ENCODE measurements around the gene NEDD4. TPM values are rescaled to one million over a fixed set of nuclear protein-coding genes. Genes with fewer than 3 reads are reported as not detected.

Gene NEDD4
- polyA plus RNA-seq, 1 donor from 2014 or later: 1.6 TPM

DNA sequence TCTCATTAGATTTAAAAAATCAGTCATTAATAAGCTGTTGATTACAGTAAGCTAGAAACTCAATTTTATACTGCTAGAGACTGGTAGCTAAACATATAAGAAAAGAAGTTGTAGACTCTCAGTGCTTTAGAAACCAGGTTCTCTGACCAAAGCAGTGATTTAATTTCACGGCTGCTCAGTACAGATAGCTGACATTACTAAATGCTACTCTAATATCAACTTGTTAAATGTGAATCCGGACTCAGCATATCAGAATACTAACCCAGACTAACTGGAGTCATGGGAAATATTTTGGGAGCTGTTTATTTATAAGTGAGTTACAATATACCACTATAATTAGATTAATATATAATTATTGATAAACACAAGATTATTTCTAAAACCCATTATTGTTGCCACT, 80.4 kb downstream of the NEDD4 start:
- Histone ChIP-seq H3K36me3 (ENCODE audit: insufficient read depth, low read length) (no peaks in the 10 kb centered on the region), H3F3A (ENCODE audit: insufficient read depth, low read length, poor library complexity, severe bottlenecking) (no peaks in the 10 kb centered on the region), H4K20me1 (ENCODE audit: insufficient read depth) (no peaks in the 10 kb centered on the region), H3K27me3 (ENCODE audit: insufficient read depth, low read depth, low read length) (no peaks in the 10 kb centered on the region), H3K4me3 (ENCODE audit: low read length) (no peak overlapping the region), H3K9me3 (ENCODE audit: low read length) (no peaks in the 10 kb centered on the region), H3K9me2 (ENCODE audit: insufficient read depth, low read length) (no peaks in the 10 kb centered on the region), H3K4me2 (ENCODE audit: low read length) (no peak overlapping the region), H3K79me2 (replicated peaks; ENCODE audit: insufficient read depth, low read length) (no peaks in the 10 kb centered on the region), H3K9ac (ENCODE audit: low read length) (no peak overlapping the region), H3K27ac (ENCODE audit: low read length) (no peak overlapping the region), H2AFZ (ENCODE audit: low read depth, low read length) (no peak overlapping the region)
- TF ChIP-seq TAF1 (IDR thresholded peaks at IDR 0.05; ENCODE audit: low read depth) (no peak), REST (IDR thresholded peaks at IDR 0.05; ENCODE audit: borderline replicate concordance) (no peak), EZH2 (IDR thresholded peaks at IDR 0.05; ENCODE audit: borderline replicate concordance, insufficient read depth, low read length, poor library complexity, severe bottlenecking) (no peak), MXI1 (conservative IDR thresholded peaks at IDR 0.05; ENCODE audit: poor library complexity, severe bottlenecking) (no peak), POLR2AphosphoS5 (IDR thresholded peaks at IDR 0.05) (no peak), SMC3 (conservative IDR thresholded peaks at IDR 0.05; ENCODE audit: poor library complexity) (no peak), CTCF (IDR thresholded peaks at IDR 0.05; ENCODE audit: poor library complexity, severe bottlenecking) (no peak), EP300 (conservative IDR thresholded peaks at IDR 0.05; ENCODE audit: poor library complexity, severe bottlenecking) (no peak), RAD21 (conservative IDR thresholded peaks at IDR 0.05) (no peak)

DNA sequence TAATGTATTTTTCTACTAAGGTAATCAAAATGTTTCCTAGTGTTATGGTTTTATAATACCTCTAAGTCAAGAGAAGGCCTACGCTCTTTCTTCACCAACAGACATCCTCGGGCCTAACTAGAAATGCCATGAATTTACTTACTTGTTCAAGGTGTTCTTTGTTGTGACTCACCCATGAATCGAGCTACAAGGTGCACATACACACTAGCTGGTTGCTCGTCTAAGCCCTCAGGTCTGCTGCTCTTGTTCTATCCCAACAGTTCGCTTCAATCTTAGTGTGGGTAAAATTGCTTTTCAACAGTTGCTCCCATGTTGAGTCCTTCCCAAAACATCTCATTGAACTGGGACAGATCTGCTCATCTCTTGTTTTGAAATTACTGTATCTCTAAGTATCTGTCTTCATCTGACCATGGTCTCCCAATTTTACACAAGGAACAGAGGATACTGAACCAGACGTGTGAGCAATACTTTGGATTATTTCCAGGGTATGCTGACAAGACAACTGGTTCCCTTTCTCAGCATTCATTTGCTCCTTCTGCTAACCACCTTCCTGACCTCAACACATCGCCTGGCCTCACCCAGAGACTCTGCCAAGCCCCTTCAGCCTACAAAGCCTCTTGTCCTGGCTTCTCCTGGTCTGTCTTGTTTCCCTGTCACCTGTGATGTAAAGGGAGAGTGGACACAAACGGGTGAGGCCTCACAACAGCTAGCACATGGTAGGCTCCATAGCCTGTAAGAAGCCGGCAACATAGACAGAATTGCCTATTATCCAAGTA, 84.2 kb downstream of the NEDD4 start:
- Histone ChIP-seq H2AFZ (ENCODE audit: low read depth, low read length) (no peak overlapping the region), H3K27me3 (ENCODE audit: insufficient read depth, low read depth, low read length) (no peaks in the 10 kb centered on the region), H3K79me2 (replicated peaks; ENCODE audit: insufficient read depth, low read length) (no peaks in the 10 kb centered on the region), H3K9ac (ENCODE audit: low read length) (no peak overlapping the region), H3K4me3 (ENCODE audit: low read length) (no peak overlapping the region), H3K27ac (ENCODE audit: low read length) (no peak overlapping the region), H3K9me3 (ENCODE audit: low read length) (no peaks in the 10 kb centered on the region), H3F3A (ENCODE audit: insufficient read depth, low read length, poor library complexity, severe bottlenecking) (no peaks in the 10 kb centered on the region), H3K4me2 (ENCODE audit: low read length) (no peak overlapping the region), H3K36me3 (ENCODE audit: insufficient read depth, low read length) (no peaks in the 10 kb centered on the region), H4K20me1 (ENCODE audit: insufficient read depth) (no peaks in the 10 kb centered on the region), H3K9me2 (ENCODE audit: insufficient read depth, low read length) (no peaks in the 10 kb centered on the region)
- TF ChIP-seq POLR2AphosphoS5 (IDR thresholded peaks at IDR 0.05): no peak
- no peak for TF ChIP-seq TAF1 (IDR thresholded peaks at IDR 0.05; ENCODE audit: low read depth)
- no peak for TF ChIP-seq SMC3 (conservative IDR thresholded peaks at IDR 0.05; ENCODE audit: poor library complexity)

All from neural cell (in vitro differentiated cells).